Measurements from ENCODE around the gene SOWAHB. TPM values are rescaled to one million over a fixed set of nuclear protein-coding genes. Genes with fewer than 3 reads are reported as not detected.

SOWAHB gene
- total and polyA plus RNA-seq, 12 donors, result 0.07 to 0.12 TPM; not detected in 10

- Histone ChIP-seq H3K27ac (no peak overlapping the region), H3K9me3 (peaks cover 0 to 5% (median 0%) of the 10 kb centered on the region in 11 donors), H3K27me3 (no peaks in the 10 kb centered on the region), H3K4me3 (no peak overlapping the region), H3K36me3 (no peaks in the 10 kb centered on the region), H3K4me1 (peaks cover 0 to 3% (median 0%) of the 10 kb centered on the region in 9 donors)
- DNase-seq, result no peak
- no peak for TF ChIP-seq CTCF (IDR thresholded peaks at IDR 0.05)
- ATAC-seq, result no peak
- WGBS, 2 donors, result 49 to 64% methylated on average over 4 of the region's 4 CpGs
- intact Hi-C loops (cut with DNase I), result no loop called here
These were observed 47.9 kb downstream of the SOWAHB start for GRCh38 chr4:76850010-76850441.

Other genes with a start within 250 kb of the SOWAHB start
- 10 to 100 TPM; 26.3 to 55.2 (median 30.6) TPM for gene SEPTIN11, start 51.6 kb upstream of the SOWAHB start, total RNA-seq
- 10 to 100 TPM; 11.2 to 15.9 TPM for gene SEPTIN11, start 51.6 kb upstream of the SOWAHB start, polyA plus RNA-seq
- gene CCNI, start 177.8 kb upstream of the SOWAHB start, total RNA-seq, result 100 to 1,000 TPM; 223 to 354 (median 306) TPM
- gene CCNI, start 177.8 kb upstream of the SOWAHB start, polyA plus RNA-seq, result 100 to 1,000 TPM in 1 of 2 donors, 10 to 100 TPM in 1; 30.8 to 135 TPM

All from heart right ventricle (tissue), 16 donors.